IMR-90 (cell line): ENCODE data around the gene PTX4. TPM values are rescaled to one million over a fixed set of nuclear protein-coding genes. Genes with fewer than 3 reads are reported as not detected.
A peak's percentile ranks its signal among the peaks of the same experiment; 100 is the strongest.

Experiments
- ATAC-seq: fragments of 200-7000 bp; cut with Tn5 transposase; 2 replicates; pipeline ENCODE4 v1.9.1; 2020; ENCODE audit warnings: low read depth, mild to moderate bottlenecking, moderate library complexity
- BruUV-seq: library from RNA; stranded (reverse); fragments of 400-500 nt; replicated peaks from 2 replicates; lab custom pipeline; 2021; lab: Mats Ljungman, UMichigan
- CTCF ChIA-PET: fragments of 300-600 bp; formaldehyde crosslinking; extraction: SDS; loops from one replicate; lab custom pipeline; 2021; ENCODE audit warnings: antibody characterized with exemption; lab: Yijun Ruan, JAX
- POLR2A ChIA-PET: fragments of 300-600 bp; sonication (Branson Sonifier 250); formaldehyde crosslinking; loops from one replicate; lab custom pipeline; 2022; ENCODE audit warnings: antibody characterized with exemption; ENCODE audit not compliant: unreplicated experiment; lab: Charles Lee
- DNase-seq: peaks from one replicate; pipeline ENCODE4 v3.0.0; 2013
- H2AFZ ChIP-seq: replicated peaks from 2 replicates; pipeline ENCODE3; 2013; ENCODE audit warnings: low read length, mild to moderate bottlenecking; ENCODE audit not compliant: poor library complexity
- H2AK5ac ChIP-seq: 2 replicates; pipeline ENCODE4 v1.6.1; 2013; ENCODE audit warnings: low read depth, low read length, inconsistent platforms
- H2AK9ac ChIP-seq: replicated peaks from 2 replicates; pipeline ENCODE3; 2013; ENCODE audit warnings: mild to moderate bottlenecking, low read depth, low read length, moderate library complexity; ENCODE audit not compliant: poor library complexity
- H2BK120ac ChIP-seq: 2 replicates; pipeline ENCODE4 v1.6.1; 2013; ENCODE audit warnings: low read depth, low read length, inconsistent platforms
- H2BK15ac ChIP-seq: 3 replicates; pipeline ENCODE4 v1.6.1; 2013; ENCODE audit warnings: low read depth, low read length, inconsistent platforms
- H2BK20ac ChIP-seq: 2 replicates; pipeline ENCODE4 v1.6.1; 2013; ENCODE audit warnings: low read depth, mild to moderate bottlenecking, inconsistent platforms, low read length, moderate library complexity
- H2BK5ac ChIP-seq: 2 replicates; pipeline ENCODE4 v1.6.1; 2013; ENCODE audit warnings: mild to moderate bottlenecking, low read depth, low read length, inconsistent platforms; ENCODE audit not compliant: poor library complexity, severe bottlenecking
- H3K14ac ChIP-seq: replicated peaks from 2 replicates; pipeline ENCODE4 v1.6.1; 2013; ENCODE audit warnings: low read depth, low read length, inconsistent platforms
- H3K18ac ChIP-seq: 2 replicates; pipeline ENCODE4 v1.6.1; 2013; ENCODE audit warnings: low read depth, low read length, control low read depth
- H3K23ac ChIP-seq: 2 replicates; pipeline ENCODE4 v1.6.1; 2013; ENCODE audit warnings: low read depth, low read length, inconsistent platforms
- H3K27ac ChIP-seq: 2 replicates; pipeline ENCODE4 v1.5.1; 2013; ENCODE audit warnings: mild to moderate bottlenecking, control low read depth, low read length; ENCODE audit not compliant: insufficient read depth
- H3K27me3 ChIP-seq: 2 replicates; pipeline ENCODE4 v1.6.1; 2013; ENCODE audit warnings: low read length; ENCODE audit not compliant: control insufficient read depth, insufficient read depth
- H3K36me3 ChIP-seq: 2 replicates; pipeline ENCODE4 v1.6.1; 2013; ENCODE audit warnings: low read length, mixed read lengths; ENCODE audit not compliant: control insufficient read depth, insufficient read depth
- H3K4ac ChIP-seq: 2 replicates; pipeline ENCODE4 v1.6.1; 2013; ENCODE audit warnings: low read depth, low read length, inconsistent platforms
- H3K4me1 ChIP-seq: 2 replicates; pipeline ENCODE4 v1.6.1; 2013; ENCODE audit warnings: low read length, mixed read lengths; ENCODE audit not compliant: control insufficient read depth, insufficient read depth
- H3K4me2 ChIP-seq: 2 replicates; pipeline ENCODE4 v1.6.1; 2013; ENCODE audit warnings: low read depth, mild to moderate bottlenecking, control low read depth, low read length, moderate library complexity
- H3K4me3 ChIP-seq: 2 replicates; pipeline ENCODE4 v1.5.1; 2013; ENCODE audit warnings: low read depth, mild to moderate bottlenecking, control low read depth, low read length, moderate library complexity; ENCODE audit not compliant: insufficient read depth
- H3K56ac ChIP-seq: 2 replicates; pipeline ENCODE4 v1.6.1; 2013; ENCODE audit warnings: low read length, inconsistent platforms; ENCODE audit not compliant: insufficient read depth; ENCODE audit errors: extremely low read depth
- H3K79me1 ChIP-seq, 2 experiments: 2 replicates each; pipeline ENCODE4 v1.6.1; 2013; ENCODE audit warnings: low read length in 2 of 2, inconsistent platforms in 1 of 2, low read depth in 1 of 2
- H3K9ac ChIP-seq: 2 replicates; pipeline ENCODE4 v1.6.1; 2013; ENCODE audit warnings: low read depth, low read length, control low read depth
- H3K9me1 ChIP-seq: 2 replicates; pipeline ENCODE4 v1.6.1; 2013; ENCODE audit warnings: low read length, inconsistent platforms; ENCODE audit not compliant: insufficient read depth
- H3K9me3 ChIP-seq: 2 replicates; pipeline ENCODE4 v1.6.1; 2013; ENCODE audit warnings: low read length; ENCODE audit not compliant: control insufficient read depth, insufficient read depth
- H4K20me1 ChIP-seq: 2 replicates; pipeline ENCODE4 v1.6.1; 2013; ENCODE audit warnings: low read length, inconsistent platforms; ENCODE audit not compliant: insufficient read depth
- H4K5ac ChIP-seq: 2 replicates; pipeline ENCODE4 v1.6.1; 2013; ENCODE audit warnings: mild to moderate bottlenecking, low read depth, low read length, control low read depth
- H4K8ac ChIP-seq, 2 experiments: 2 replicates each; pipeline ENCODE4 v1.6.1; 2013; ENCODE audit warnings: low read depth in 2 of 2, low read length in 2 of 2, control low read depth in 1 of 2, inconsistent platforms in 1 of 2
- H4K91ac ChIP-seq: 2 replicates; pipeline ENCODE4 v1.6.1; 2013; ENCODE audit warnings: low read depth, low read length, inconsistent platforms; ENCODE audit not compliant: insufficient read depth
- ELK1 ChIP-seq: fragments of 150-350 bp; IDR thresholded peaks from 2 replicates; pipeline ENCODE4 v1.6.1; 2016; ENCODE audit warnings: low read depth, mild to moderate bottlenecking, low read length, moderate library complexity, borderline replicate concordance
- FOS ChIP-seq: fragments of 150-350 bp; IDR thresholded peaks from 2 replicates; pipeline ENCODE4 v1.6.1; 2016; ENCODE audit warnings: low read depth, low read length
- MXI1 ChIP-seq: IDR thresholded peaks from 2 replicates; pipeline ENCODE4 v1.6.1; 2012; ENCODE audit warnings: low read depth, mild to moderate bottlenecking, low read length, moderate library complexity, borderline replicate concordance
- RAD21 ChIP-seq: IDR thresholded peaks from 2 replicates; pipeline ENCODE4 v1.6.1; 2012; ENCODE audit warnings: low read length, improper control_type of control experiment
- WGBS, 2 experiments: methylation state at CpG; one replicate each; pipeline versions ENCODE4 v1.1.5 to v1.1.7; 2013; ENCODE audit warnings: missing lambda C conversion rate in 2 of 2; ENCODE audit not compliant: insufficient read length in 1 of 2; ENCODE audit errors: extremely low coverage in 2 of 2; 5-methylcytosine and 5-hydroxymethylcytosine counted together
- dilution Hi-C: fragments of 300-500 bp; cut with HindIII; formaldehyde crosslinking; loops from one replicate; pipeline ENCODE4 v1.14.3; 2018; ENCODE audit warnings: low sequenced_read_pairs; ENCODE audit not compliant: unreplicated experiment
- in situ Hi-C: fragments of 300-500 bp; cut with MboI; formaldehyde crosslinking; loops from 3 replicates; pipeline ENCODE4 v1.14.3; 2019; ENCODE audit warnings: low sequenced_read_pairs, inconsistent platforms, mixed read lengths
- intact Hi-C: fragments of 100-400 bp; cut with micrococcal nuclease; formaldehyde crosslinking; loops from 2 replicates; pipeline ENCODE4 v1.10.0; 2022
- polyA plus RNA-seq, 3 experiments: library from polyadenylated mRNA; depleted of rRNA; stranded (reverse); fragments of >200 nt; gene quantifications; 2 replicates each; pipeline ENCODE4 v1.2.3, GENCODE V29; 2012; ENCODE audit warnings: low replicate concordance in 1 of 3
- total RNA-seq: library from RNA; depleted of rRNA; stranded (reverse); fragments of >200 nt; gene quantifications from 2 replicates; pipeline ENCODE4 v1.2.3, GENCODE V29; 2012

Gene PTX4
- total and polyA plus RNA-seq, 2 of the 4 experiments (the other 2 are of a cell fraction), result 0.07 TPM; not detected in 1

GRCh38 chr16:1534021-1535020, 45.6 kb upstream of the PTX4 start:
- WGBS, 2 experiments, result 57% methylated on average over 19 of the region's 57 CpGs; no CpG with 5 or more reads in 1 of the 2 experiments
- Histone ChIP-seq H4K5ac (peak overlapping the region; percentile 61), H4K8ac (peak overlapping the region; percentile 77 to 92; a peak in 3 of 4 replicates), H3K36me3 (peaks cover 17% of the 10 kb centered on the region), H3K4me2 (peak overlapping the region; percentile 74), H3K23ac (peak overlapping the region; percentile 95; the same call in 1 of the 2 replicates), H3K9ac (peak overlapping the region; percentile 67), H3K27ac (peak overlapping the region; percentile 89), H3K4me1 (peaks cover 17% of the 10 kb centered on the region), H4K91ac (peak overlapping the region; percentile 79), H3K9me3 (no peaks in the 10 kb centered on the region), H3K79me1 (peaks cover 5 to 46% of the 10 kb centered on the region in 2 experiments; a peak in 3 of 4 replicates), H2BK5ac (peak overlapping the region; percentile 86), H2AK5ac (peak overlapping the region; percentile 66; the same call in 1 of the 2 replicates), H2AK9ac (peak overlapping the region; percentile 21), H2BK20ac (no peak overlapping the region), H2BK120ac (peak overlapping the region; percentile 74), H3K4me3 (peak overlapping the region; percentile 38), H3K56ac (no peak overlapping the region), H2AFZ (peak overlapping the region; percentile 97), H4K20me1 (0 out of 2 replicates have a peak, but pooled peaks cover 3% of the 10 kb centered on the region), H3K27me3 (no peaks in the 10 kb centered on the region), H2BK15ac (no peak overlapping the region), H3K14ac (peak overlapping the region; percentile 95), H3K9me1 (no peaks in the 10 kb centered on the region; the same call in 1 of the 2 replicates), H3K18ac (no peak overlapping the region; the same call in 1 of the 2 replicates), H3K4ac (peak overlapping the region; percentile 86)
- ChIA-PET CTCF (interaction anchor here (0.6 to 1.5 kb wide), 3 partner anchors 12 to 221 kb away, joined by 3 to 9 read pairs (median 3); no protein-coding TSS in a partner anchor), POLR2A (no interaction called here)
- intact Hi-C loops (no loop called here), dilution Hi-C loops (no loop called here), in situ Hi-C loops (no loop called here)
- TF ChIP-seq MXI1, result no peak
- no peak for TF ChIP-seq FOS
- TF ChIP-seq ELK1, result no peak
- no peak for TF ChIP-seq RAD21
- BruUV-seq, result no TSS peak
- ATAC-seq, result peak; percentile 2
- DNase-seq, result peak; percentile 11
